Hepatocyte (in vitro differentiated cells): ENCODE data around the gene KLHL24. TPM values are rescaled to one million over a fixed set of nuclear protein-coding genes. Genes with fewer than 3 reads are reported as not detected.

Experiments used
- DNase-seq: peaks from one replicate; pipeline ENCODE4 v3.0.0-alpha.2; 2016; ENCODE audit warnings: low spot score
- H2AFZ ChIP-seq: fragments of 200-600 bp; sonication (generic); 2 replicates; pipeline ENCODE4 v1.6.0; 2016; ENCODE audit warnings: antibody characterized with exemption, mild to moderate bottlenecking
- H3K27ac ChIP-seq: fragments of 200-600 bp; sonication (generic); 2 replicates; pipeline ENCODE4 v1.5.1; 2016; ENCODE audit warnings: mild to moderate bottlenecking
- H3K27me3 ChIP-seq: fragments of 200-600 bp; sonication (generic); 2 replicates; pipeline ENCODE4 v1.6.1; 2016
- H3K36me3 ChIP-seq: fragments of 200-600 bp; sonication (generic); replicated peaks from 2 replicates; pipeline ENCODE4 v1.5.1; 2016; ENCODE audit warnings: low read depth; ENCODE audit not compliant: insufficient read depth
- H3K4me1 ChIP-seq: fragments of 200-600 bp; sonication (generic); 2 replicates; pipeline ENCODE4 v1.5.1; 2016; ENCODE audit warnings: mild to moderate bottlenecking, moderate library complexity; ENCODE audit not compliant: insufficient read depth
- H3K4me2 ChIP-seq: fragments of 200-600 bp; sonication (generic); 2 replicates; pipeline ENCODE4 v1.6.0; 2016
- H3K4me3 ChIP-seq: fragments of 200-600 bp; sonication (generic); 2 replicates; pipeline ENCODE4 v1.5.1; 2016; ENCODE audit warnings: mild to moderate bottlenecking
- H3K79me2 ChIP-seq: fragments of 200-600 bp; sonication (generic); 2 replicates; pipeline ENCODE4 v1.6.0; 2017; ENCODE audit warnings: mild to moderate bottlenecking
- H3K9me2 ChIP-seq: fragments of 200-600 bp; sonication (generic); replicated peaks from 2 replicates; pipeline ENCODE4 v1.6.0; 2017; ENCODE audit warnings: mild to moderate bottlenecking; ENCODE audit not compliant: insufficient read depth
- H3K9me3 ChIP-seq: fragments of 200-600 bp; sonication (generic); 2 replicates; pipeline ENCODE4 v1.5.1; 2016; ENCODE audit warnings: low read depth, mild to moderate bottlenecking
- H4K20me1 ChIP-seq: fragments of 200-600 bp; sonication (generic); 2 replicates; pipeline ENCODE4 v1.6.0; 2016; ENCODE audit warnings: mild to moderate bottlenecking; ENCODE audit not compliant: insufficient read depth, poor library complexity, severe bottlenecking
- EZH2 ChIP-seq: fragments of 200-600 bp; sonication (generic); IDR thresholded peaks from 2 replicates; pipeline ENCODE4 v1.6.1; 2016; ENCODE audit warnings: antibody characterized with exemption, mild to moderate bottlenecking, borderline replicate concordance
- EZH2phosphoT487 ChIP-seq: fragments of 200-600 bp; sonication (generic); IDR thresholded peaks from one replicate; pipeline ENCODE4 v1.6.1; 2018; ENCODE audit warnings: antibody characterized with exemption, mild to moderate bottlenecking, low read depth, moderate library complexity; ENCODE audit not compliant: unreplicated experiment, severe bottlenecking
- WGBS: methylation state at CpG from one replicate; pipeline ENCODE4 v1.1.6; 2016; ENCODE audit warnings: low lambda C conversion rate; ENCODE audit errors: missing lambda C conversion rate; 5-methylcytosine and 5-hydroxymethylcytosine counted together
- polyA plus RNA-seq: library from polyadenylated mRNA; unstranded; fragments of >200 nt; fragmentation: Nextera tagmentation; extraction: Ambion mirVana; gene quantifications from 2 replicates; pipeline ENCODE4 v1.2.1, GENCODE V29; 2016
- total RNA-seq: library from RNA; depleted of rRNA; stranded (reverse); fragments of >200 nt; gene quantifications from 2 replicates; pipeline ENCODE4 v1.2.3, GENCODE V29; 2014
- TF ChIP-seq, protein P1 (sequence below): fragments of 200-600 bp; sonication (generic); IDR thresholded peaks from 2 replicates; pipeline ENCODE4 v1.5.1; 2016; ENCODE audit warnings: antibody characterized with exemption, mild to moderate bottlenecking; ENCODE audit not compliant: poor library complexity

The KLHL24 gene
- total and polyA plus RNA-seq, 2 experiments from 2014 or later: 29.6 to 107 TPM

DNA sequence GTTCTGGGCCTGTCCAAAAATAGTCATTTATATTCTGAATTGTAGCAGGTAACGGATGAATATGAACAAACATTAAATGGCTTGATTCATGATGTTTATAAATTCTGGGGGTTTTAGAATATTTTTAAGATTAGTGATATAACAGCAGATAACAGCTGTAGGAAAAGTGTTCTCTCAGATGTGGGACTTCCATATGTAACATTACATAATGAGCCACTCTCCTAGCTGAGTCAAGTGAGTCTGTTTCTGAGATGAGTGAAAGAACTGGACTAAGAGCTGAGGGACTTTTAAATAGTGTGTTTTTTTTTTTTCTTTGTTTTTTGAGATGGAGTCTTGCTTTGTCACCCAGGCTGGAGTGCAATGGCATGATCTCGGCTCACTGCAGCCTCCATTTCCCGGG is 76.1 kb downstream of the KLHL24 start:
- peaks cover 32% of the 10 kb centered on the region for H4K20me1 ChIP-seq
- H3K36me3 ChIP-seq: no peaks in the 10 kb centered on the region
- WGBS: 97% methylated on average over 3 of the region's 3 CpGs
- no peaks in the 10 kb centered on the region for H3K27me3 ChIP-seq
- no peak overlapping the region for H3K4me2 ChIP-seq
- no peaks in the 10 kb centered on the region for H3K4me1 ChIP-seq
- TF ChIP-seq, protein P1, sequence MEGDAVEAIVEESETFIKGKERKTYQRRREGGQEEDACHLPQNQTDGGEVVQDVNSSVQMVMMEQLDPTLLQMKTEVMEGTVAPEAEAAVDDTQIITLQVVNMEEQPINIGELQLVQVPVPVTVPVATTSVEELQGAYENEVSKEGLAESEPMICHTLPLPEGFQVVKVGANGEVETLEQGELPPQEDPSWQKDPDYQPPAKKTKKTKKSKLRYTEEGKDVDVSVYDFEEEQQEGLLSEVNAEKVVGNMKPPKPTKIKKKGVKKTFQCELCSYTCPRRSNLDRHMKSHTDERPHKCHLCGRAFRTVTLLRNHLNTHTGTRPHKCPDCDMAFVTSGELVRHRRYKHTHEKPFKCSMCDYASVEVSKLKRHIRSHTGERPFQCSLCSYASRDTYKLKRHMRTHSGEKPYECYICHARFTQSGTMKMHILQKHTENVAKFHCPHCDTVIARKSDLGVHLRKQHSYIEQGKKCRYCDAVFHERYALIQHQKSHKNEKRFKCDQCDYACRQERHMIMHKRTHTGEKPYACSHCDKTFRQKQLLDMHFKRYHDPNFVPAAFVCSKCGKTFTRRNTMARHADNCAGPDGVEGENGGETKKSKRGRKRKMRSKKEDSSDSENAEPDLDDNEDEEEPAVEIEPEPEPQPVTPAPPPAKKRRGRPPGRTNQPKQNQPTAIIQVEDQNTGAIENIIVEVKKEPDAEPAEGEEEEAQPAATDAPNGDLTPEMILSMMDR: no peak
- TF ChIP-seq EZH2 (no peak), EZH2phosphoT487 (no peak)
- no peak overlapping the region for H3K4me3 ChIP-seq
- no peaks in the 10 kb centered on the region for H3K9me2 ChIP-seq
- H2AFZ ChIP-seq: no peak overlapping the region
- peaks cover 93% of the 10 kb centered on the region for H3K79me2 ChIP-seq
- DNase-seq: no peak
- no peaks in the 10 kb centered on the region for H3K9me3 ChIP-seq
- no peak overlapping the region for H3K27ac ChIP-seq

DNA sequence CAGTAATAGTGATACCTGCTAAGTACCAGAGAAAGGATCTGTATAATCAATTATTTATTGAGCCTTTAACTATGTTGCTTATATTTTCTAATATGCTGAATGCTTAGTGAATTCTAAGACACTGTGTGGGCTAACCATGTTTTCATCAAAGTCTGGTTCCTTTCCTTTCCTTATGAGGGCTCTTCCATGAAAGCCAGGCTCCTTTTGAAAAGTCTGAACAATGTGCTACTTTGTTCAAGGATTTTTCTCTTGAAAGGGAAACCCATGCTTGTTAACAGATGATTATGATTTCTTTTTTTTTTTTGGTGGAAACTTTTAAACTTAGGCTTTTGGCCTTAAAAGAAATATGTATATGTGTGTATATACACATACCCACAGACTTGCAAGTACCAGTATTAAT is 79.2 kb downstream of the KLHL24 start:
- Histone ChIP-seq H3K9me2 (no peaks in the 10 kb centered on the region), H3K27ac (no peak overlapping the region), H3K9me3 (no peaks in the 10 kb centered on the region), H4K20me1 (peaks cover 17% of the 10 kb centered on the region), H2AFZ (no peak overlapping the region), H3K27me3 (no peaks in the 10 kb centered on the region), H3K4me1 (no peaks in the 10 kb centered on the region), H3K4me2 (no peak overlapping the region), H3K4me3 (no peak overlapping the region), H3K79me2 (peaks cover 64% of the 10 kb centered on the region), H3K36me3 (no peaks in the 10 kb centered on the region)
- TF ChIP-seq EZH2 (no peak), EZH2phosphoT487 (no peak)
- TF ChIP-seq, protein P1: no peak
- no peak for DNase-seq

GRCh38 chr3:183718012-183718411 is 82.6 kb downstream of the KLHL24 start:
- Histone ChIP-seq H3K36me3 (no peaks in the 10 kb centered on the region), H3K4me3 (no peak overlapping the region), H3K9me3 (no peaks in the 10 kb centered on the region), H3K4me1 (no peaks in the 10 kb centered on the region), H3K79me2 (peaks cover 30% of the 10 kb centered on the region), H3K4me2 (no peak overlapping the region), H4K20me1 (peaks cover 3% of the 10 kb centered on the region), H3K27ac (no peak overlapping the region), H3K9me2 (no peaks in the 10 kb centered on the region), H3K27me3 (no peaks in the 10 kb centered on the region), H2AFZ (no peak overlapping the region)
- TF ChIP-seq, protein P1: no peak
- TF ChIP-seq EZH2 (no peak), EZH2phosphoT487 (no peak)
- WGBS: 93% methylated on average over 3 of the region's 3 CpGs
- no peak for DNase-seq

DNA sequence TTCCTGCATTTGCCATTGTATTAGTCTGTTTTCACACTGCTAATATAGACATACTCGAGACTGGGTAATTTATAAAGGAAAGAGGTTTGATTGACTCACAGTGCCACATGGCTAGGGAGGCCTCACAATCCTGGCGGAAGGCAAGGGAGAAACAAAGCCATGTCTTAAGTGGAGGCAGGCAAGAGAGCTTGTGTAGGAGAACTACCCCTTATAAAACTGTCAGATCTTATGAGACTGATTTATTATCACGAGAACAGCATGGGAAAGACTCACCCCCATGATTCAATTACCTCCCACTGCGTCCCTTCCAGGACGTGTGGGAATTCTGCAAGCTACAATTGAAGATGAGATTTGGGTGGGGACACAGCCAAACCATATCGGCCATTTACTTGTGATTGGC is 90.0 kb downstream of the KLHL24 start:
- Histone ChIP-seq H3K36me3 (no peaks in the 10 kb centered on the region), H3K27me3 (no peaks in the 10 kb centered on the region), H3K4me3 (no peak overlapping the region), H2AFZ (no peak overlapping the region), H4K20me1 (no peaks in the 10 kb centered on the region), H3K4me2 (no peak overlapping the region), H3K27ac (no peak overlapping the region), H3K9me3 (no peaks in the 10 kb centered on the region), H3K4me1 (no peaks in the 10 kb centered on the region), H3K9me2 (no peaks in the 10 kb centered on the region), H3K79me2 (no peaks in the 10 kb centered on the region)
- TF ChIP-seq, protein P1: no peak
- TF ChIP-seq EZH2: no peak
- no peak for TF ChIP-seq EZH2phosphoT487
- no peak for DNase-seq
- WGBS: 59% methylated on average over 6 of the region's 6 CpGs
